Astrocyte (in vitro differentiated cells and primary cell): ENCODE measurements around the gene FGF1. TPM values are rescaled to one million over a fixed set of nuclear protein-coding genes. Genes with fewer than 3 reads are reported as not detected.

Experiments
- DNase-seq: peaks from one replicate; pipeline ENCODE4 v3.0.0-alpha.2; 2010; ENCODE audit warnings: low read depth
- FAIRE-seq: peaks from 2 replicates; lab custom pipeline; 2011; peaks lifted over from hg19 to GRCh38; lab: Jason Lieb, UNC
- H2AFZ ChIP-seq: 2 replicates; pipeline ENCODE4 v1.6.0; 2012; ENCODE audit warnings: low read depth, low read length, inconsistent platforms
- H3K27ac ChIP-seq: 2 replicates; pipeline ENCODE4 v1.5.1; 2011; ENCODE audit warnings: low read depth, low read length, inconsistent platforms
- H3K27me3 ChIP-seq: 2 replicates; pipeline ENCODE4 v1.6.0; 2011; ENCODE audit warnings: low read length, inconsistent platforms; ENCODE audit not compliant: insufficient read depth
- H3K36me3 ChIP-seq: 2 replicates; pipeline ENCODE4 v1.5.1; 2011; ENCODE audit warnings: low read length, inconsistent platforms; ENCODE audit not compliant: insufficient read depth
- H3K4me1 ChIP-seq: 2 replicates; pipeline ENCODE4 v1.5.1; 2011; ENCODE audit warnings: low read length, inconsistent platforms; ENCODE audit not compliant: insufficient read depth
- H3K4me2 ChIP-seq: 2 replicates; pipeline ENCODE4 v1.6.0; 2012; ENCODE audit warnings: low read length, inconsistent platforms
- H3K4me3 ChIP-seq: 2 replicates; pipeline ENCODE4 v1.5.1; 2011; ENCODE audit warnings: low read depth, mild to moderate bottlenecking, low read length, inconsistent platforms; ENCODE audit not compliant: insufficient read depth
- H3K79me2 ChIP-seq: 2 replicates; pipeline ENCODE4 v1.6.0; 2012; ENCODE audit warnings: mild to moderate bottlenecking, low read length, inconsistent platforms; ENCODE audit not compliant: insufficient read depth
- H3K9ac ChIP-seq: 2 replicates; pipeline ENCODE4 v1.6.0; 2012; ENCODE audit warnings: mild to moderate bottlenecking, low read length, inconsistent platforms
- H3K9me3 ChIP-seq: 2 replicates; pipeline ENCODE4 v1.5.1; 2012; ENCODE audit warnings: low read depth, mild to moderate bottlenecking, low read length, inconsistent platforms; ENCODE audit not compliant: insufficient read depth
- H4K20me1 ChIP-seq: 2 replicates; pipeline ENCODE4 v1.6.0; 2012; ENCODE audit warnings: low read length, inconsistent platforms; ENCODE audit not compliant: insufficient read depth
- H3K27ac Mint-ChIP-seq: one replicate; pipeline ENCODE4 v1.8.0; 2021; ENCODE audit warnings: mild to moderate bottlenecking, mixed read lengths; ENCODE audit not compliant: unreplicated experiment
- H3K27me3 Mint-ChIP-seq: one replicate; pipeline ENCODE4 v1.8.0; 2021; ENCODE audit warnings: low read depth, mixed read lengths; ENCODE audit not compliant: unreplicated experiment
- H3K36me3 Mint-ChIP-seq: one replicate; pipeline ENCODE4 v1.8.0; 2021; ENCODE audit warnings: low read depth, mixed read lengths; ENCODE audit not compliant: unreplicated experiment
- H3K4me1 Mint-ChIP-seq: one replicate; pipeline ENCODE4 v1.8.0; 2021; ENCODE audit warnings: low read depth, mixed read lengths; ENCODE audit not compliant: unreplicated experiment
- H3K4me3 Mint-ChIP-seq: one replicate; pipeline ENCODE4 v1.8.0; 2021; ENCODE audit warnings: mild to moderate bottlenecking, moderate library complexity, mixed read lengths; ENCODE audit not compliant: unreplicated experiment
- H3K9me3 Mint-ChIP-seq: one replicate; pipeline ENCODE4 v1.8.0; 2021; ENCODE audit warnings: mild to moderate bottlenecking, mixed read lengths; ENCODE audit not compliant: unreplicated experiment
- CTCF ChIP-seq: IDR thresholded peaks from 2 replicates; pipeline ENCODE4 v1.5.1; 2011; ENCODE audit warnings: low read depth, mild to moderate bottlenecking, inconsistent platforms, low read length, moderate library complexity; ENCODE audit not compliant: insufficient read depth
- EZH2 ChIP-seq: IDR thresholded peaks from 2 replicates; pipeline ENCODE4 v1.6.1; 2012; ENCODE audit warnings: mild to moderate bottlenecking, low read length, inconsistent platforms; ENCODE audit not compliant: insufficient read depth
- total RNA-seq: library from RNA; stranded (reverse); gene quantifications from 2 replicates; pipeline ENCODE4 v1.2.1, GENCODE V29; 2021

FGF1 gene
- total RNA-seq, 1 donor from 2014 or later: 70.9 TPM

DNA sequence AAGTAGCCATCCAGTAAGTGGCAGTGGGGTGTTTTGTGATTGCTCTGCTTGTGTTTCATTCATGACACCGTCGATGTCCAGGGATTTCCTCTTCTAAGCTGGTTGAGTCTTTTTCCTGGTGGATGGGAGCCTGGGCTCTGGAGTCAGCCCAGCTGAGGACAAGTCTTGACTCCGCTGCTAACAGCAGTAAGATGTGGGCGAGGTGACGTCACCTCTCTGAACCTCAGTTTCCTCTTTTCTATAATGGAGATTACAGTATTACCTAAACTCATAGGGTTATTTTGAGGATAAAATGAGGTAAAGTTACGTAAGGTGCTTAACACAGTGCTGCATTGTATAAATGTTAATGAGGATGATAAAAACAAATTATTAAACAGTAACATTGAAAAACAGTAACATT lies 21.3 kb downstream of the FGF1 start:
- H3K9me3 ChIP-seq: no peaks in the 10 kb centered on the region
- peaks cover 27% of the 10 kb centered on the region for H3K4me1 Mint-ChIP-seq
- DNase-seq: no peak
- H3K36me3 Mint-ChIP-seq: no peaks in the 10 kb centered on the region
- H2AFZ ChIP-seq: no peak overlapping the region
- no peaks in the 10 kb centered on the region for H3K27me3 ChIP-seq
- H3K4me2 ChIP-seq: no peak overlapping the region
- H3K9me3 Mint-ChIP-seq: no peaks in the 10 kb centered on the region
- no peaks in the 10 kb centered on the region for H4K20me1 ChIP-seq
- H3K79me2 ChIP-seq: no peaks in the 10 kb centered on the region
- TF ChIP-seq CTCF: no peak
- TF ChIP-seq EZH2: no peak
- no peaks in the 10 kb centered on the region for H3K36me3 ChIP-seq
- H3K9ac ChIP-seq: no peak overlapping the region
- H3K4me3 Mint-ChIP-seq: no peak overlapping the region
- no peak for FAIRE-seq
- no peak overlapping the region for H3K27ac ChIP-seq
- H3K4me3 ChIP-seq: no peak overlapping the region
- H3K27me3 Mint-ChIP-seq: no peaks in the 10 kb centered on the region
- no peak overlapping the region for H3K27ac Mint-ChIP-seq
- H3K4me1 ChIP-seq: peaks cover 6% of the 10 kb centered on the region

GRCh38 chr5:142664067-142664466 lies 21.8 kb downstream of the FGF1 start:
- H3K9ac ChIP-seq: no peak overlapping the region
- no peak for DNase-seq
- H2AFZ ChIP-seq: no peak overlapping the region
- no peak overlapping the region for H3K27ac Mint-ChIP-seq
- H3K36me3 Mint-ChIP-seq: no peaks in the 10 kb centered on the region
- no peaks in the 10 kb centered on the region for H3K9me3 ChIP-seq
- no peaks in the 10 kb centered on the region for H3K9me3 Mint-ChIP-seq
- H3K4me1 Mint-ChIP-seq: peaks cover 27% of the 10 kb centered on the region
- no peaks in the 10 kb centered on the region for H4K20me1 ChIP-seq
- TF ChIP-seq CTCF (no peak), EZH2 (no peak)
- FAIRE-seq: no peak
- H3K4me2 ChIP-seq: no peak overlapping the region
- H3K27me3 Mint-ChIP-seq: no peaks in the 10 kb centered on the region
- H3K27ac ChIP-seq: no peak overlapping the region
- H3K4me3 Mint-ChIP-seq: no peak overlapping the region
- H3K4me3 ChIP-seq: no peak overlapping the region
- H3K36me3 ChIP-seq: no peaks in the 10 kb centered on the region
- no peaks in the 10 kb centered on the region for H3K27me3 ChIP-seq
- H3K4me1 ChIP-seq: peaks cover 6% of the 10 kb centered on the region
- H3K79me2 ChIP-seq: no peaks in the 10 kb centered on the region

DNA sequence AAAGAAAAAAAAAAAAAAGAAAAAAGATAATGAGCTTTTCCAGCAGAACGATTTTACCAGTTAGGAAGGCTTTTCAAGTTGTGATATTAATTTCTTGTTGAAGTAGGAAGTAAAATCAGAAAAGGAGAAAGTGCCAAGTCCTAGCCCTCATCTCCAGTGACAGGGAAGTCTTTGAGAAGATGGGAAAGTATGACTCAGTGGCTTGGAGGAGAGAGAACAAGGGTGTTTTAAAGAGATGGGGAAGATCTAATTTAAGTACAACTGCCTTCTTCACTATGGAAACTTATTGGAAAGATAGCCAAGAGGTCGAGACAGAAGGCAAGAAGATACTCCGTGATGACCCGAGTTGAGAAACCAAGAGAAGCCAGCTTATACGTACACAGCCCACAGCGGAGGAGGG lies 22.6 kb downstream of the FGF1 start:
- H3K36me3 Mint-ChIP-seq: no peaks in the 10 kb centered on the region
- Histone ChIP-seq H3K4me1 (peaks cover 6% of the 10 kb centered on the region), H3K4me2 (no peak overlapping the region), H4K20me1 (no peaks in the 10 kb centered on the region), H2AFZ (no peak overlapping the region), H3K36me3 (no peaks in the 10 kb centered on the region), H3K4me3 (no peak overlapping the region), H3K27me3 (no peaks in the 10 kb centered on the region), H3K9ac (no peak overlapping the region), H3K9me3 (no peaks in the 10 kb centered on the region), H3K27ac (no peak overlapping the region), H3K79me2 (no peaks in the 10 kb centered on the region)
- no peaks in the 10 kb centered on the region for H3K9me3 Mint-ChIP-seq
- no peak overlapping the region for H3K4me3 Mint-ChIP-seq
- peaks cover 27% of the 10 kb centered on the region for H3K4me1 Mint-ChIP-seq
- H3K27ac Mint-ChIP-seq: no peak overlapping the region
- no peak for FAIRE-seq
- no peaks in the 10 kb centered on the region for H3K27me3 Mint-ChIP-seq
- TF ChIP-seq EZH2 (no peak), CTCF (no peak)
- no peak for DNase-seq
